Stimulated activated CD4-positive, alpha-beta T cell treated with anti-CD3 and anti-CD28 coated beads, Interleukin-4, amount 100 ng/mL, for 1 hour (primary cell): ENCODE measurements around the gene PI4KB.
"Not testable (repeated sequence)": the region's sequence is repeated elsewhere in the genome, so short reads cannot be mapped to it uniquely, and the experiment has no call there.

Source experiments
- DNase-seq: peaks from one replicate; pipeline ENCODE4 v3.0.0-alpha.2; 2020

Gene PI4KB

DNA sequence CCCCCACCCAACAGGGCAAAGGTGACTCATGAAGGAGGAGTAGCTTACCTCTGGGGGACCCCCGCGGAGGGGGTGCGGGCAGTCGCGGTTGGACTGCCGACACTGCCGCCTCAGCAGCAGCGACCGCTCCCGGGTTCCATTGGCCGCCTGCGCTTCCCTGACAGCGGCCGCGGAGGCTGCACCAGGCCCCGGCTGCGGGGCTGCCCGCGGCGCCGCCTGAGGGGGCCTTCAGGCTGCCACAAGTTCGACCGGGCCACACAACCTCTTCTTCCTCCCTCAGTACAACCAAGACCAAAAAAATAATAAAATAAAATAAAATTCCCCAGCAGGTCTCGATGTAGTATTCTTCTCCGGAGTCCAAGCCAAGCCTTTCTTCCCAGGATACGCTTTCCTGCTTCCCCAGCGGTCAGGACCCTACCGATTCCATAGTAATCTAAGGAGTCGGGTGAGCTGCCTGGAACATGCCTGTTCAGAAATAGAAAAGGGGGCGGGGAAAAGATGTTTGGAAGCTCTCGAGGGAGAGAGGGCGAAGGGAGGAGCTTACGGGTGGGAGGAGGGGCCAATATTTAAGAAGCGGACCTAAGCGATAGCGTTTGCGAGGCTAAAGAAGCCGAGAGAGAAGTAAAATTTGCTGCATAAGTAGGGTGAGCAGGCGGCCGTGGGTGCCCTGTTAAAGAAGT lies at the start of gene PI4KB:
Gene PI4KB, minus strand, starts transcription at position 194 of the 680 bp plus-strand sequence. CDS start 10,935 bp downstream, outside the sequence.
- DNase-seq: peak; percentile 82

DNA sequence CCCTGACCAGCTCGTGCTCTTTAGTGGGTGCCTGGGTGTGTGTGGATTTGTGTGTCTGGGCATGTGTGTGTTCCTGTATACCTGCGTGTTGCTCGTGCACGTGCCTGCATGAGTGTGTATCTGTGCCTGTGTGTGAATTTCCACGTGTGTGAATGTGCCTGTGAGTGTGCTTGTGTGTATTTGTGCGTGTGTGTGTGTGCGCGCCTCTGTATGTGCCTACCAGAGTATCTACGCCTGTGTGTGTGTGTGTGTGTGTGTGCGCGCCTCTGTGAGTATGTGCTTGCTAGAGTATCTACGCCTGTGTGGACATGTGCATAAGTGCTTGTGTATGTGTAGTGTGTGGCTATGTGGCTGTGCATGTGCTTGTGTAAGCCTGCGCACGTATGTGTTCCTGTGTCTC lies 46.0 kb upstream of the PI4KB start:
- DNase-seq: no peak

DNA sequence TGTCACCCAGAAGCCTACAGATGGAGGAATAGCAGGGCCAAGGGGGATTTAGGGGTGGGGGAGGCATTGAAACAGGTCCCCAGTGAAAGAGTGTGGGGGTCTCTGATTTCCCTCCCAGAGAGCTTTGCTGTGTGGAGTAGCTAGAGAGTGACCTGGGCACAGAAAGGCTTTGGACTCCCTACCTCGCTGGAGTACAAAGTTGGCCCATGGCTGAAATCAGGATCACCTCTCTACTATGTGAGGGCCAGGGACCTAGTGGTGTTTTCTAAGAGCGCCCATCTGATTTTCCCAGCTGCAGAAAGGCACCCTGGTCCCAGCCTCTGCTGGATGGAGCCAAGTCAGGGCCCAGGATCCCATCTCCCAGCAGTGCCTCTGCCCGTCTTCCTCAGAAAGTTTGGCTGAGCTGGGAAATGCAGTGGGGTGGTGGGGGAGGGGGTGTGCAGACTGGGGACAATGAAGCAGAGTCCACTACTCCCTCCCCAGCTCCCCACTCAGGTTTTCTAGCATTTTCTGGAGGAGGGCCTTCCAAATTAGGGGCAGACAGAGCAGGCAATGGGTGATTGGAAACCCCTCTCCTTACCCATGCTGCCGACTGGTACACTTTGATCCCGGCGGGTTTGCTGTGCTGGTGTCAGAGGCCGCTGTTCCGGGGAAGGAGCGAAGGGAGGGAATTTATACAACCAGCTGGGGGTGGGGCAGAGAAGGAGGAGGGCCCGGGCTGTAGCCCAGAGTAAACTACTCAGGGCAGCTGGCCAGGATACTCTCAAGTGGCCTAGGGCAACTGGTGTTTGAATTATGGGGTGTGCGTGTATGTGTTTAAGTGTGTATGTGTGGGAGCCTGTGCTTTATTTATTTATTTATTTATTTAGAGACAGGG lies 45.1 kb upstream of the PI4KB start, which contains the start of gene SELENBP1:
Gene SELENBP1, minus strand, starts transcription at position 648 of the 877 bp plus-strand sequence. Its CDS starts 64 bp downstream, at position 584.
- no peak for DNase-seq

DNA sequence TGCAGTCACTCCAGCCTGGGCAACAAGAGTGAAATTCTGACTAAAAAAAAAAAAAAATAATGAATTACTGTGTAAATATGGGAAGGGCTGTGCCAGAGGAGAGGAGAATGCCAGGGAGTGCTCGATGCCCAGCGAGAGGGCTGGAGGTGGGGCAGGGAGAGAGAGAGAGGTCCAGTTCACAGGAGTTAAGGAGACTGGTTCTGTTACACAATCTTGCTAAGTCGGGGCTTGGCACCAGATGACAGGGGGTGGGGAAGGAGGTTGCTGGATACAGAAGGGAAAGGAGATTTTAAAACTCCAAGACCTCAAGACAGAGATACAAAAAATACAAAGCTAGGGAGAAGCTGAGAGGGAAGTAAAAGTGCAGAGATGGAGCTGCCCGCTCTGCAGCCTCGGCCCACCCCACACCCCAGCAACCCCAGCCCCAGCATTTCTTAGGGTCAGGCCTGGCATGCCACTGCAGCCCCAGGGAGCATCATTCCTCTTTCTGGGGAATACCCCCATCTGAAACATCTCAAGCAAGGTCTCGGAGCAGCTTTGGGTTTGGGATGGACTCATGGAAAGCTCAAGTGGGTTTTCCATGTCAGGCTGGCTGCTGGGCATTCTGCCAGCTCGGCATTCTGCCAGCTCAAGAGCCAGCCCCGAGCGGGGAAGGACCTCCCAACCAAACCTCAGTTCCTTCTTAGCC lies 44.3 kb upstream of the PI4KB start:
- DNase-seq: no peak

DNA sequence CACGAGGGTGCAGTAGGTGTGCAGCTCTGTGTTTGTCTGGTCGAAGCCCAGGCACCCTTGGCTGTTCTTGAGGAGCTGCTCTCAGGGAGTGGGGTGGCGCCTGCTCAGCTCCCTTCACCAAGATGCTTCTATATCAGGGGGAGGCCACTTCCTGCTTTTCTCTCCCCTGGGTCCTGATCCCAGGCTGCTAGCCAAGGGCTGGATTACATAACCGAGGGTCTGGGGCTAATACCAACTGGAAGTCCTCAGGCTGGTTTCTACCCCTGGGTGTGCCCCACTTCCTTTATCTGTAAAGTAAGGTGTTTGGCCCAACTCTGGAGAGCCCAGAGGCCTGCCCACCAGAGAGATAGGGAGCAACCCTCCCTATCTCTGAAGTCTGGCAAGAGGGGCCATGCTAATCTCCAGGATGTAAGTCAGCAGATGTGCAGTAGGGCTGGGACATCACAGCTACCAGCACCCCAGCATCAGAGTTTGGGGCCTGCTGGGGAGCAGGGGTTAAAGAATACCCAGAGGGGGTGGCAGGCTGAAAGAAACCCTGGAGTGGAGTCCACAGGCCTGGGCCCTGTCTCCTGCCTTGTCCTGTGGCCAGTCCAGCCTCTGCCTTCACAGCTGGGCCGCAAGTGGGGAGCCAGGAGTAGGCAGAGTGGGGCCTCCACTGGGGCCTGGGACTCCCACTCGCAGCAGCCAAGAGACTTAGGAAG lies 43.1 kb upstream of the PI4KB start:
- no peak for DNase-seq

DNA sequence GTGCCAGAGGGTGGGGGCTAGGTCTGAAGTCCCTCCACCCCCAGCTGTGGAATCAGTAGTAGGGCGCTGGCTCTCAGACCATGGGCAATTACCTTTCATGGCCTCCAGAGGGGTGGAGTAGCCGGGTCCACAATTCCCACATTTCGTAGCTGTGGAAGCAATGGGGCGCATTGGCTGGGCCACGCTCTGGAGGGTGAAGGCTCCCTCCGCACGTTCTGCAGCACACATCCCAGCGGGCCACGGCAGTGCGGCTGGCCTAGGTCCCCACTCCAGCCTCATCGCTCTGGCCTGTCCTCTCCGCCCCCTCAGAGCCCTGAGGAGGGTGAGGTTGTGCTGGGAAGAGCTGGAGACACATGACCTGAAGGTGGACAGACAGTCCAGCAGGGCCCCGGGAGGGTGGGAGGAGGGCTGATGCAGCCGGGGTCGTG lies 42.4 kb upstream of the PI4KB start:
- no peak for DNase-seq

DNA sequence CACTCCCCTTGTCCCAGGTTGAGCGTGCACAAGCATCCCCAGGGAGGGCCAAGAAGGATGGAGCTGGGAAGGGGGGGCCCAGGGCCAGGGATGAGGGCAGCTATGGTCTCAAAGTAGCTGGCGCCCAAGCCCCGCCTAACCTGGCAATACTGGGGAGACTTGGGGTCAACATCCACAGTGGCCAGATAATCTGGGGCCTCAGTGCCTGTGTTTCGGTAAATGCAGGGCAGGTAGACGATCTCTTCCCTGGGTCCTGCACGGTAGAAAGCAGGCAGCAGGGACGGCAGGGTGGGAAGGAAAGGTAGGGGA lies 42.0 kb upstream of the PI4KB start:
- no peak for DNase-seq

DNA sequence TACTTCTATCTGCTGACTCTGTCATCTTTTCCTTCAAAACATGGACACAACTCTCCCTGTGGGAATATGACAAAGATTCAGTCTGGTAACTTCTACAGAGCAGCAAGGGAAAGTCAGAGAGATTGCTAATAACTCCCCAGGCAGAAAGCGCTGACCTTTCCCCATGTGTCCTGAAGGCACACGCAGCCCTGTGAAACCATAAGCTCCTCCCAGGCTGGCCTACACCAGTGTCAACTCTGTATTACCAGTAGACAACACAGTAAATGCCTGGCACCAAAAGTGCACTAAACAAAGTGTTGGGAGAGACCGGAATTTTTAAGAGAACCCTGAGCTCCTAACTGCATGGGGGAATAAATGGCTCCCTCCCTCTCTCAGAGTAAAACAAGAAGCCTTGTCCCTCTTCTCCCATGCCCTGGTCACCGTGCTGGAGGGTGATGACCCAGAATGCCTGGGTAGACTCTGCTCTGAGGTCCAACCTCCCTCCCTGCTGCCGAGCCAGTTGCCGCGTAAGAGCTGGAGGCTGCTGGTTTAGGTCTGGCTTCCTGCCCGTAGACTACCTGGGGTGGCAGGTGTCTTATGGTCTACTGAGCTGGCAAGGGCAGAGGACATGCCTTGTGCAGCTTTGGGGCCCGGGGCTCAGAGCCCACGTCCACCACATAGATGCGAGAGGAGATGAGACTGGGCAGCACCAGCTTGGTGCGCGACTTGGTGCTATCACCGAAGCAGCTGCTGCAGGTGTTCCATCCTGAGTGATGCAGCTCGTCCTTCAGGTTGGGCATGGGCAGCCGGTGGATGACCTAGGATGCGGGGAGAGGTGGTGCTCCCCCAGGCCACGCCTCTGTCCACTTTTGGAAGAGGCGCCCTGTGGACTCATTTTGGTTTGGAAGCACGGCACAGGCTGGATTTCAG lies 41.4 kb upstream of the PI4KB start:
- no peak for DNase-seq

DNA sequence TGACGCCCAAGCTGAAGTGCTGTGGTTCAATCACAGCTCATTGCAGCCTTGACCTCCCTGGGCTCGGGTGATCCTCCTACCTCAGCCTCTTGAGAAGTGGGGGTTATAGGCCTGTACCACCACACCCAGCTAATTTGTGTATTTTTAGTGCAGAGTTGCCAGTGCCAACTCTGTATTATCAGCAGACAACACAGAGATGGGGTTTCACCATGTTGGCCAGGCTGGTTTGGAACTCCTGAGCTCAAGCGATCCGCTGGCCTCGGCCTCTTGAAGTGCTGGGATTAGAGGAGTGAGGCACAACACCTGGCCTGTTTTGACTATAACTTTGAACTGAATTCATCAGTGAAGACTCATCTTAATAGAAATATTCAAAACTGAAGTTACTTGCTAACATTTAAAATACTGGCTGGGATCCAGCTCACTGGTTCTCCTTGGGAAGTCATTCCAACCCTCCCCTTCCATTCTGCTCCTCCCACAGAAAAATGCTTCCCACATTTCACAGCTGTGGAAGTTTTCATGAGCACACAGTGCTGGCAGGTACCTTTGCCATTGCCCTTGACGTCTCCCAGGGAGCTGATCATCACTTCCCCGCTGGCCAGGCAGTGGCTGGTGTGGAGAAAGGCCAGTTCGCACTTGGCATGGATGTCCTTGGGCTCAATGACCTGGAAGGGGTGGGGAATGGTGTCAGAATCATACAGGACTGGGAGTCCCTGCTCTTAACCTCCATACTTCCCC lies 40.6 kb upstream of the PI4KB start:
- no peak for DNase-seq

DNA sequence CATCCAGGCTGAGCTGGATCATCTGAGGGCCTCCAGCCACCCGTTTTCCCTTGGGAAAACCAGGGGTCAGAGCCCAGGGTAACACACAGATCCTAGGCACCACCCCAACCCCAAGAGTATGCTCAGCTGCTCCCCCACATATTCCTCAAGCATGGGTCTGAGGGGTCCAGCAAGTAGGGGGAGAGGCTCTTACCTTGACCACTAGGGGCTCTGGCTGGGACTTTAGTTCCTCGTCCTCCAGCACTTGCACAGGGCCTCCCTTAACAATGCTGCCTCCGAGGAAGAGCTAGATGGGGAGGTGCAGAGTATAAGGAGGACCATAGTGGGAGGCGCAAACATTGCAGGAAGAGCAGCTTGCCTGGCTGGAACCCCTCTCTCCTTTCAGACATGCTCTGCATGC lies 37.8 kb upstream of the PI4KB start:
- DNase-seq: no peak

DNA sequence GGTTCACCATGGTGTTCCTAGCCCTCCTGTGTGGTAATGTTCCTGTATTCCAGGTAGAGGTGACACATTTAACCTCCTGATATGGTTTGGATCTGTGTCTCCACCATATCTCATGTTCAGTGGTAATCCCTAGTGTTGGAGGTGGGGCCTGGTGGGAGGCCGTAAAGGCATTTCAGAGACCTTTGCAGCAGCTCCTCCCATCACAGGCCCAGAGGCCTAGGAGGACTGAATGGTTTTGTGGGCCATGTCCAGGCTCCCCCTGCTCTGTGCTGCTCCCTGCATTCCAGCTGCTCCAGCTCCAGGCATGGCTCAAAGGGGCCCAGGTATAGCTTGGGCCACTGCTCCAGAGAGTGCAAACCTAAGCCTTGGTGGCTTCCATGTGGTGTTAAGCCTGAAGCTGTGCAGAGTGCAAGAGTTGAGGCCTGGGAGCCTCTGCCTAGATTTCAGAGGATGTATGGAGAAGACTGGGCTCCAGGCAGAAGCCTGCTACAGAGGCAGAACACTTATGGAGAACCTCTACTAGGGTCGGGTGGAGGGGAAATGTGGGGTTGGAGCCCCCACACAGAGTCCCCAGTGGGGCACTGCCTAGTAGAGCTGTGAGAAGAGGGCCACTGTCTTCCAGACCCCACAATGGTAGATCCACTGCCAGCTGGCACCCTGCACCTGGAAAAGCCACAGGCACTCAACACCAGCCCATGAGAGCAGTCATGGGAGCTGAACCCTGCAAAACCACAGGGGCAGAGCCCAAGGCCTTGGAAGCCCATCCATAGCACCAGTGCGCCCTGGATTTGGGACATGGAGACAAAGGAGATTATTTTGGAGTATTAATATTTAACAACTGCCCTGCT lies 35.3 kb upstream of the PI4KB start:
- no peak for DNase-seq

DNA sequence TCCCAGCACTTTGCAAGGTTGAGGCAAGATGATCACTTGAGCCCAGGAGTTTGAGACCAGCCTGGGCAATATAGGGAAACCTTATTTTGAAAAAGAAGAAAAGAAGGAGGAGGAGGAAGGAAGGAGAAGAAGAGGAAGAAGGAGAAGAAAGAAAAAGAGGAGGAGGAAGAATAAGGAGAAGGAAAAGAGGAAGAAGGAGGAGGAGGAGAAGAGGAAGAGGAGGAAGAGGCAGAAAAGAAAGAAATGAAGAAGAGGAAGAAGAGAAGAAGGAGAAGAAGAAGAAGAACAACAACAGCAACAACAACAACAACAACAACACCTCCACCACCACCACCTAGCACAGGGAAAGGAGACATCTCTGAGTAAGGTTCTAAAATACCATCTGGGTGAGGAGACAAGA lies 34.7 kb upstream of the PI4KB start:
- no peak for DNase-seq

DNA sequence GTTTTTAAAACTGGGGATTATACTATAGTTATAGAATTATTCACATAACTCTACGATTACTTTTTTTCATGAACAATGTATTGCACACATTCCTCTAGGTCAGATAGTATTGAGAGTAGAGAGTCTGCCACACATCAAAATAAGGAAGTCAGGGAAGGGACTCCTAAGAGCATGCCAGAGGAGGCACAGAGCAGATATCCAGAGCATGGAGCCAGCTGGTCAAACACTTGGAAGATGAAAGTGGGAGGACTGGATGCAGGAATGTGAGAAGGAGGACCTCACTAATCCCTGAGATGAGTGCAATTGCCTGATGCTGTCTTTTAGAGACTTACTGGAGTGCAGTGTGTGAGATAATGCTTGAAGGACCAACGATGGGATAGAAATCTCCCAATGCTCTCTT lies 29.5 kb upstream of the PI4KB start:
- no peak for DNase-seq

DNA sequence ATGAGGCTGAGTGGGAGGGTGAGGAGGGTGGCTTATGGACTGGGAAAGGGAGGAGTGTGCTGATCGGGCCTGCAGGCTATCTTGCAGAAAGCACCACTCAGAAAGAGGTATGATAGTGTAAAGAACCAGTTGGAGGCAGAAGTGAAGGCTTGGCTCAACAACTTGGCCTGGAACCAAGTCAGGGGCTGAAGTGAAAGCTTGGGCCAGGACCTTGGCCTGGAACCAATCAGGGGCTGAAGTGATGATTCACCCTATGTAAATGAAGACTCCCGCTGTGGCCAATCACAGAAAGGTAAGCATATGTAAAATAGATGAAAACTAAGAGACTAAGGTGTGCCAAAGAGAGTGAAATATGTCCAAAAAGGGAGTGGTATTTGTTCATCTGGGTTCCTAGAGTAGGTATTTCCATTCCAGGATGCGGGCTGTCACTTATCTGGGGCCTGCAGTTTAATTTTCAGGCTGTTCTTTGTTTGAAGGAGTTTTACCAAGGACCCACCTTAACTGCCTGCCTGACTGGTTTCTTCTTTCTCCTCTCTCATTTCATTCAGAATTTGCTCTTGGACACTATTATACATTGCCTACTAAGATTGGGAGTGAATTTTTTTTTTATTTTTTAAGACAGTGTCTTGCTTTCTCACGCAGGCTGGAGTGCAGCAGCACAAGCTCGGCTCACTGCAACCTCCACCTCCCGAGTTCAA lies 25.0 kb upstream of the PI4KB start:
- no peak for DNase-seq

DNA sequence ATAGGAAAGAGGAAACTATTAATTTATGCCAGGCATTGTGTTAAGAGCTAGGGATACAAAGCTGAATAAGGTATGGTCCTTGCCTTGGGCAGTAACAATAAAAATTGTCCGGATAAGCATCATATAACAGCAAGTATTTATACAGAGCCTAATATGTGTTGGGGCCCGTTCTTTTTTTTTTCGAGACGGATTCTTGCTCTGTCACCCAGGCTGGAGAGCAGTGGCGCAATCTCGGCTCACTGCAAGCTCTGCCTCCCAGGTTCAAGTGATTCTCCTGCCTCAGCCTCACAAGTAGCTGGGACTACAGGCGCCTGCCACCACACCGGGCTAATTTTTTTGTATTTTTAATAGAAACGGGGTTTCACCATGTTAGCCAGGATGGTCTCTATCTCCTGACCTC lies 23.1 kb upstream of the PI4KB start:
- DNase-seq: not testable (repeated sequence)

DNA sequence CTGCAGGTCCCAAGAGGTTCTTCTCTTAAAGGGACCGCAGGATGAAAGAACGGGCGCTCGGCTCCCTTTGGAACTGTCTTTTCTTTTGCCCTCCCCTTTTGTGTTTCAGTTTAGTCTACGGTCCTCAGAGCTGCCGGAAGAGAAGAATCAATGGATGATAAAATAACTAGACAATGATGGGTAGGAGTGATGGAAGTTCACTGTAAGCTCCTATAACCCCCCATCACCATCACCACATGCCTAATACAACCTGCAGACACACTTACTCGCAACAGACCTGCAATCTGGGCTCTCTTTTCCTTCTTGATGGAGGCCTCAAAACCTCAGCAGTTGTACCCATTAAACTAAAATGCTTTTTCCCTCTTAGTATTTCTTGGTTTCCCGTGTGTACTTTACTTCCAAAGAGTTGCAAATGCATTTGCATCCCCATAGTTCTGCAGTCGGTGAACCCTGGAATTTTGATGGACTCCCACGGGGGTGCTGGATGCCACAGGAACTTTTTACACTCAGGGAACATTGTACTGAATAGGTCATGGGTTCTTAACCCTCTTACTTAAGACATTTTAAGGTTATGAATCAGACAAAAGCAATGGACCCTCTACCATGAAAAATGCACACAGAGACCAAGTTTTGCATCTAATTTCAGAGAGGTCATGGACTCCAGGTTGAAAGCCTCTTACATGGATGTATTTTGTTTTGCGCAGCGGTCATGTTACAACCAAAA lies 20.5 kb upstream of the PI4KB start:
- no peak for DNase-seq

DNA sequence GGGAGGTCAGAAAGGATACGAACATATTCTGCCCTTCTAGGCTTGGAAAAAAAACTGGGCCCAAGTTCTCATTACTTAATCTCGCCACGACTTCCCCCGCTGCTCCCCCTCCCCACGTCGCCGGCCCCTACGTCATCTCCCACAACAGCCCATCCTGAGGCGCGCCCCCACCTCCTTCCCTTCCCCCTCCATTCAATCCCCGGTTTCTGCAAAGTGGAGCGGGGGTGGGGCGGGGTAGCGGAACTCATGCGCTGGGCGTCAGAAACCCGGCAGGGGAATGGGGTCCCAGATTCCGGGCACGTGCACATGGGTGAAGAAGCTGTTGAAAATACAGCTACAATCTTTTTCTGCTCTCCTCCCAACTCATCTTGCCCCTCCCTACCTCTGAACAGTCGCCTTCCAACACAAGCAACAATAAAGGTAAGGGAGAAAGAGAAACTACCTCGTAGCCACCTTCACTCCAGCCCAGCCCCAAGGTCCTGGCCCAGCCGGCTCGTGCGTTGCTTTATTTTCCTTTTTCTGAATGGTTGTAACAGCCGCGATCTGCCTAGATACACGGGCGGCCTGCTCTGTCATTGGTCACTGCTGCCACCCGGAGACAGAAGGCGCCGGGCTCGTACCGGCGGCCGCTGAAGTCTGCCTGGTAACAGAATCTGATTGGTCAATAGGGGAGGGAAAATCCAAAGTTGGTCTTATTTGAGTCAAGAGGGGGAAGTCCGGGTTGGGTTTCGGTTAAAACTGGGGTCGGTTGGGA lies 19.7 kb upstream of the PI4KB start, which contains the start of gene RFX5:
Gene RFX5, minus strand, starts transcription at position 484 of the 754 bp plus-strand sequence. CDS start 932 bp downstream, outside the sequence.
- DNase-seq: peak; percentile 87
